Gastrocnemius medialis (tissue), 4 donors: ENCODE data around the gene KRTAP5-2. TPM values are rescaled to one million over a fixed set of nuclear protein-coding genes. Genes with fewer than 3 reads are reported as not detected.

Experiments used
- ATAC-seq, 2 donors: fragments of 150-250 bp; one replicate each; pipeline ENCODE4 v1.9.1; 2016
- DNase-seq, 2 donors: peaks; one replicate each; pipeline ENCODE4 v3.0.0-alpha.2; 2019
- H3K27ac ChIP-seq, 4 donors: fragments of 200-600 bp; sonication (generic); 1 replicate in 1 of 4; 2 replicates in 3 of 4; pipeline ENCODE4 v1.5.1; 2016 to 2018; ENCODE audit warnings: mild to moderate bottlenecking in 2 of 4, moderate library complexity in 1 of 4
- H3K27me3 ChIP-seq, 3 donors: fragments of 200-600 bp; sonication (generic) in 2 of 3; 1 replicate in 1 of 3; 2 replicates in 2 of 3; pipeline versions ENCODE4 v1.5.1 to v1.6.0; 2016 to 2019; ENCODE audit warnings: mild to moderate bottlenecking in 1 of 3, moderate library complexity in 1 of 3
- H3K36me3 ChIP-seq, 2 donors: fragments of 200-600 bp; sonication (generic) in 1 of 2; one replicate each; pipeline ENCODE4 v1.5.1; 2017 to 2018
- H3K4me1 ChIP-seq, 2 donors: fragments of 200-600 bp; sonication (generic) in 1 of 2; one replicate each; pipeline ENCODE4 v1.5.1; 2016 to 2017; ENCODE audit warnings: mild to moderate bottlenecking in 2 of 2
- H3K4me3 ChIP-seq, 4 donors: fragments of 200-600 bp; sonication (generic) in 3 of 4; 1 replicate in 1 of 4; 2 replicates in 3 of 4; pipeline ENCODE4 v1.5.1; 2016 to 2019; ENCODE audit warnings: mild to moderate bottlenecking in 2 of 4
- H3K9me3 ChIP-seq, 3 donors: fragments of 200-600 bp; sonication (generic) in 2 of 3; 1 replicate in 1 of 3; 2 replicates in 2 of 3; pipeline ENCODE4 v1.5.1; 2016 to 2019
- POLR2A ChIP-seq, 2 donors: fragments of 450-650 bp; IDR thresholded peaks; one replicate each; pipeline ENCODE4 v1.6.1; 2017; ENCODE audit warnings: antibody characterized with exemption in 2 of 2, mild to moderate bottlenecking in 2 of 2, moderate library complexity in 2 of 2
- in situ Hi-C, 4 donors: fragments of 200-750 bp; cut with MboI; loops; one replicate each; pipeline versions ENCODE4 v1.15.0 to v1.8.0; 2017; ENCODE audit warnings: low sequenced_read_pairs in 4 of 4
- intact Hi-C: fragments of 100-400 bp; cut with DNase I; formaldehyde crosslinking; loops from one replicate; pipeline ENCODE4 v1.15.1; 2023; ENCODE audit warnings: low total_unique reads
- total RNA-seq, 4 donors: library from RNA; depleted of rRNA; stranded (reverse); fragments of >200 nt; gene quantifications; one replicate each; pipeline versions ENCODE4 v1.1.0 to v1.2.3, GENCODE V29; 2016
- TF ChIP-seq, protein P1 (sequence below), 5 experiments: fragments of 450-650 bp in 3 of 5; fragments of 200-600 bp in 2 of 5; sonication (generic) in 2 of 5; IDR thresholded peaks in 4 of 5; conservative IDR thresholded peaks in 1 of 5; 1 replicate in 4 of 5; 2 replicates in 1 of 5; pipeline ENCODE4 v1.5.1; 2016 to 2019; ENCODE audit warnings: antibody characterized with exemption in 5 of 5, mild to moderate bottlenecking in 3 of 5, moderate library complexity in 3 of 5

KRTAP5-2 gene
- total RNA-seq, 4 donors from 2014 or later, result not detected

- Histone ChIP-seq H3K27ac (peak overlapping the region; percentile 87 to 95 (median 92)), H3K27me3 (no peaks in the 10 kb centered on the region), H3K4me3 (no peak overlapping the region), H3K4me1 (peaks cover 33 to 54% of the 10 kb centered on the region in 2 donors), H3K9me3 (no peaks in the 10 kb centered on the region), H3K36me3 (no peaks in the 10 kb centered on the region)
- DNase-seq, result no peak
- in situ Hi-C loops (no loop called here), intact Hi-C loops (no loop called here)
- TF ChIP-seq, protein P1, sequence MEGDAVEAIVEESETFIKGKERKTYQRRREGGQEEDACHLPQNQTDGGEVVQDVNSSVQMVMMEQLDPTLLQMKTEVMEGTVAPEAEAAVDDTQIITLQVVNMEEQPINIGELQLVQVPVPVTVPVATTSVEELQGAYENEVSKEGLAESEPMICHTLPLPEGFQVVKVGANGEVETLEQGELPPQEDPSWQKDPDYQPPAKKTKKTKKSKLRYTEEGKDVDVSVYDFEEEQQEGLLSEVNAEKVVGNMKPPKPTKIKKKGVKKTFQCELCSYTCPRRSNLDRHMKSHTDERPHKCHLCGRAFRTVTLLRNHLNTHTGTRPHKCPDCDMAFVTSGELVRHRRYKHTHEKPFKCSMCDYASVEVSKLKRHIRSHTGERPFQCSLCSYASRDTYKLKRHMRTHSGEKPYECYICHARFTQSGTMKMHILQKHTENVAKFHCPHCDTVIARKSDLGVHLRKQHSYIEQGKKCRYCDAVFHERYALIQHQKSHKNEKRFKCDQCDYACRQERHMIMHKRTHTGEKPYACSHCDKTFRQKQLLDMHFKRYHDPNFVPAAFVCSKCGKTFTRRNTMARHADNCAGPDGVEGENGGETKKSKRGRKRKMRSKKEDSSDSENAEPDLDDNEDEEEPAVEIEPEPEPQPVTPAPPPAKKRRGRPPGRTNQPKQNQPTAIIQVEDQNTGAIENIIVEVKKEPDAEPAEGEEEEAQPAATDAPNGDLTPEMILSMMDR (IDR thresholded peaks at IDR 0.05 in 4 of 5, conservative IDR thresholded peaks at IDR 0.05 in 1 of 5), result no peak
- no peak for TF ChIP-seq POLR2A (IDR thresholded peaks at IDR 0.05)
- no peak for ATAC-seq
Observed at GRCh38 chr11:1557051-1557884, 40.8 kb downstream of the KRTAP5-2 start.

DNA sequence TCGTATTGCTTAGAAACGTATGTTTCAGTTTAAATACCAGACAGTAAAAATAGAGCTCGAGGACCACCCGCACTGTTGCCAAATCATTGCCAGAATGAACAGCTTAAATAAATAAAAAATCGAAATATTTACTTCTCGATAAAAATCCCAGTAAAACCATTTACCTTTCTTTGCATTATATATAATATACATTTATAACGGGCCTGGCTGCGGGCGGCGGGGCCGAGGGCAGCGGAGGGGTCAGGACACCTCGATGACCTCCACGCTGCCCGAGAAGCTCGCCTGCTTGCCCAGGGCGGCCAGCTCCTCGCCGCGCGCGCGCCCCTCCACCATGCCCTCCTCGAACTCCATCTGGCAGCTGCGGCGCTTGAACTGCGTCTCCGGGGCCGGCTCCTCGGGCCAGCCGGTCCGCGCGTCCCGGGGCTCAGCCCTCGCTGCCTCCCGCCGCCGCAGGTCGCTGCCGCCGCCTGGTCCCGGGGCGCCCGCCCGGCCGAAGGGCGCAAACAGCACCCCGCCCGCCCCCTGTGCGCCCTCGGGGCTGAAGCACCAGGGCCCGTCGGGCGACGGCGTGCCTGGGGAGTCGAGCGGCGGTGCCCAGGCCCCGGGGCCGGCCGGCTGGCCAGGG is 41.7 kb downstream of the KRTAP5-2 start:
- H3K9me3 ChIP-seq, result no peaks in the 10 kb centered on the region
- no peak for ATAC-seq
- no peaks in the 10 kb centered on the region for H3K27me3 ChIP-seq
- H3K27ac ChIP-seq, result no peak overlapping the region
- no peak for DNase-seq
- in situ Hi-C loops, result no loop called here
- H3K4me3 ChIP-seq, result no peak overlapping the region
- TF ChIP-seq, protein P1 (IDR thresholded peaks at IDR 0.05 in 4 of 5, conservative IDR thresholded peaks at IDR 0.05 in 1 of 5), result no peak
- TF ChIP-seq POLR2A (IDR thresholded peaks at IDR 0.05), result no peak
- no peaks in the 10 kb centered on the region for H3K36me3 ChIP-seq
- peaks cover 34 to 55% of the 10 kb centered on the region in 2 donors for H3K4me1 ChIP-seq
- intact Hi-C loops, result no loop called here

- H3K27me3 ChIP-seq, result no peaks in the 10 kb centered on the region
- H3K4me1 ChIP-seq, result peaks cover 34 to 50% of the 10 kb centered on the region in 2 donors
- no peaks in the 10 kb centered on the region for H3K36me3 ChIP-seq
- TF ChIP-seq POLR2A (IDR thresholded peaks at IDR 0.05), result no peak
- TF ChIP-seq, protein P1 (IDR thresholded peaks at IDR 0.05 in 4 of 5, conservative IDR thresholded peaks at IDR 0.05 in 1 of 5), result no peak
- DNase-seq, result no peak
- no peaks in the 10 kb centered on the region for H3K9me3 ChIP-seq
- no peak overlapping the region for H3K27ac ChIP-seq
- ATAC-seq, result no peak
- intact Hi-C loops, result no loop called here
- in situ Hi-C loops, result no loop called here
- no peak overlapping the region for H3K4me3 ChIP-seq
Observed at GRCh38 chr11:1555713-1556153, 42.4 kb downstream of the KRTAP5-2 start.

- ATAC-seq (no peak), DNase-seq (no peak)
- peak overlapping the region in 1 of 4 donors; percentile 37 for H3K27ac ChIP-seq
- intact Hi-C loops (no loop called here), in situ Hi-C loops (no loop called here)
- peaks cover 31 to 44% of the 10 kb centered on the region in 2 donors for H3K4me1 ChIP-seq
- no peak overlapping the region for H3K4me3 ChIP-seq
- H3K36me3 ChIP-seq, result no peaks in the 10 kb centered on the region
- TF ChIP-seq, protein P1 (IDR thresholded peaks at IDR 0.05 in 4 of 5, conservative IDR thresholded peaks at IDR 0.05 in 1 of 5), result no peak
- no peak for TF ChIP-seq POLR2A (IDR thresholded peaks at IDR 0.05)
- no peaks in the 10 kb centered on the region for H3K27me3 ChIP-seq
- no peaks in the 10 kb centered on the region for H3K9me3 ChIP-seq
Observed at GRCh38 chr11:1554981-1555712, 42.9 kb downstream of the KRTAP5-2 start.
